H9 (cell line): ENCODE results near the gene ADTRP. TPM values are rescaled to one million over a fixed set of nuclear protein-coding genes. Genes with fewer than 3 reads are reported as not detected.

Experiments used
- DNase-seq: peaks from one replicate; pipeline ENCODE4 v3.0.0-alpha.2; 2017
- H2AFZ ChIP-seq: one replicate; pipeline ENCODE4 v1.6.1; 2013; ENCODE audit warnings: mild to moderate bottlenecking, low read length, control low read depth, moderate library complexity
- H2AK5ac ChIP-seq: 2 replicates; pipeline ENCODE4 v1.6.1; 2013; ENCODE audit warnings: low read length, control low read depth, mixed read lengths; ENCODE audit not compliant: insufficient read length
- H2BK120ac ChIP-seq: one replicate; pipeline ENCODE4 v1.6.1; 2013; ENCODE audit warnings: low read depth, mild to moderate bottlenecking, low read length, control low read depth, inconsistent platforms; ENCODE audit not compliant: poor library complexity, severe bottlenecking
- H2BK12ac ChIP-seq: 2 replicates; pipeline ENCODE4 v1.6.1; 2013; ENCODE audit warnings: low read length, control low read depth, mixed read lengths, low read depth; ENCODE audit not compliant: insufficient read length
- H2BK15ac ChIP-seq: 2 replicates; pipeline ENCODE4 v1.6.1; 2013; ENCODE audit warnings: low read depth, low read length, control low read depth
- H2BK20ac ChIP-seq: one replicate; pipeline ENCODE4 v1.6.1; 2013; ENCODE audit warnings: low read depth, mild to moderate bottlenecking, low read length, control low read depth, inconsistent platforms; ENCODE audit not compliant: poor library complexity, severe bottlenecking
- H2BK5ac ChIP-seq: 2 replicates; pipeline ENCODE4 v1.6.1; 2013; ENCODE audit warnings: low read length, control low read depth, mixed read lengths; ENCODE audit not compliant: insufficient read length
- H3K14ac ChIP-seq: 2 replicates; pipeline ENCODE4 v1.6.1; 2013; ENCODE audit warnings: low read length, control low read depth; ENCODE audit not compliant: insufficient read depth
- H3K18ac ChIP-seq: 2 replicates; pipeline ENCODE4 v1.6.1; 2013; ENCODE audit warnings: low read depth, mild to moderate bottlenecking, mixed read lengths, low read length, control low read depth; ENCODE audit not compliant: insufficient read length
- H3K23ac ChIP-seq: 2 replicates; pipeline ENCODE4 v1.6.1; 2013; ENCODE audit warnings: low read length, control low read depth, mixed read lengths, low read depth; ENCODE audit not compliant: insufficient read length
- H3K23me2 ChIP-seq: 2 replicates; pipeline ENCODE4 v1.6.1; 2013; ENCODE audit warnings: low read depth, mild to moderate bottlenecking, mixed read lengths, low read length, control low read depth; ENCODE audit not compliant: insufficient read length, poor library complexity, severe bottlenecking
- H3K27ac ChIP-seq: 2 replicates; pipeline ENCODE4 v1.5.1; 2013; ENCODE audit warnings: low read length, control low read depth, mixed read lengths, low read depth; ENCODE audit not compliant: insufficient read length
- H3K27me3 ChIP-seq: 2 replicates; pipeline ENCODE4 v1.6.1; 2013; ENCODE audit warnings: low read length, control low read depth, inconsistent platforms; ENCODE audit not compliant: insufficient read depth
- H3K4ac ChIP-seq: 2 replicates; pipeline ENCODE4 v1.6.1; 2013; ENCODE audit warnings: low read depth, mild to moderate bottlenecking, control low read depth, inconsistent platforms, low read length, moderate library complexity
- H3K4me1 ChIP-seq: 2 replicates; pipeline ENCODE4 v1.6.1; 2013; ENCODE audit warnings: low read length, control low read depth, inconsistent platforms; ENCODE audit not compliant: insufficient read depth
- H3K4me2 ChIP-seq: 2 replicates; pipeline ENCODE4 v1.6.1; 2013; ENCODE audit warnings: low read length, control low read depth, mixed read lengths; ENCODE audit not compliant: insufficient read length, insufficient read depth
- H3K56ac ChIP-seq: 2 replicates; pipeline ENCODE4 v1.6.1; 2013; ENCODE audit warnings: low read depth, mild to moderate bottlenecking, mixed read lengths, low read length, control low read depth; ENCODE audit not compliant: insufficient read length
- H3K79me1 ChIP-seq: 2 replicates; pipeline ENCODE4 v1.6.1; 2013; ENCODE audit warnings: low read depth, mild to moderate bottlenecking, moderate library complexity, low read length, control low read depth, inconsistent platforms; ENCODE audit not compliant: insufficient read depth, poor library complexity, severe bottlenecking
- H3K79me2 ChIP-seq: 2 replicates; pipeline ENCODE4 v1.6.1; 2013; ENCODE audit warnings: low read length, control low read depth, inconsistent platforms; ENCODE audit not compliant: insufficient read depth
- H3K9ac ChIP-seq: 2 replicates; pipeline ENCODE4 v1.6.1; 2013; ENCODE audit warnings: low read length, control low read depth, mixed read lengths; ENCODE audit not compliant: insufficient read length; ENCODE audit errors: extremely low read depth
- H3K9me3 ChIP-seq: one replicate; pipeline ENCODE4 v1.6.1; 2013; ENCODE audit warnings: low read depth, low read length, inconsistent platforms; ENCODE audit not compliant: control insufficient read depth
- H3T11ph ChIP-seq: one replicate; pipeline ENCODE4 v1.6.1; 2013; ENCODE audit warnings: mild to moderate bottlenecking, low read length, control low read depth, inconsistent platforms
- H4K20me1 ChIP-seq: one replicate; pipeline ENCODE4 v1.6.1; 2013; ENCODE audit not compliant: control insufficient read depth, insufficient read length, insufficient read depth
- H4K5ac ChIP-seq: 2 replicates; pipeline ENCODE4 v1.6.1; 2013; ENCODE audit warnings: low read depth, mild to moderate bottlenecking, mixed read lengths, low read length, control low read depth; ENCODE audit not compliant: insufficient read length
- H4K8ac ChIP-seq: replicated peaks from 2 replicates; pipeline ENCODE4 v1.6.1; 2013; ENCODE audit warnings: low read length, control low read depth, mixed read lengths, low read depth; ENCODE audit not compliant: insufficient read length
- H4K91ac ChIP-seq: 2 replicates; pipeline ENCODE4 v1.6.1; 2013; ENCODE audit warnings: low read depth, mild to moderate bottlenecking, moderate library complexity, mixed read lengths, low read length, control low read depth; ENCODE audit not compliant: insufficient read length
- H3K27ac Mint-ChIP-seq, 3 experiments: 2 replicates in 2 of 3; 3 replicates in 1 of 3; pipeline ENCODE4 v1.8.0; 2020 to 2021; ENCODE audit warnings: mixed read lengths in 3 of 3, mild to moderate bottlenecking in 1 of 3, moderate library complexity in 1 of 3
- H3K27me3 Mint-ChIP-seq: 2 replicates; pipeline ENCODE4 v1.8.0; 2021; ENCODE audit warnings: low read depth, mild to moderate bottlenecking, moderate library complexity, mixed read lengths
- H3K36me3 Mint-ChIP-seq, 3 experiments: 2 replicates in 2 of 3; 3 replicates in 1 of 3; pipeline ENCODE4 v1.8.0; 2020 to 2021; ENCODE audit warnings: low read depth in 3 of 3, mixed read lengths in 3 of 3; ENCODE audit not compliant: insufficient read depth in 1 of 3
- H3K4me1 Mint-ChIP-seq, 2 experiments: 2 replicates each; pipeline ENCODE4 v1.8.0; 2020; ENCODE audit warnings: mixed read lengths in 2 of 2
- H3K4me3 Mint-ChIP-seq, 2 experiments: 2 replicates in 1 of 2; 3 replicates in 1 of 2; pipeline ENCODE4 v1.8.0; 2020 to 2021; ENCODE audit warnings: mild to moderate bottlenecking in 2 of 2, mixed read lengths in 2 of 2, moderate library complexity in 1 of 2
- H3K9me3 Mint-ChIP-seq, 2 experiments: 2 replicates in 1 of 2; 3 replicates in 1 of 2; pipeline ENCODE4 v1.8.0; 2020; ENCODE audit warnings: mild to moderate bottlenecking in 2 of 2, mixed read lengths in 2 of 2, moderate library complexity in 1 of 2
- WGBS: extraction: QIAGEN DNeasy Blood & Tissue Kit; methylation state at CpG from one replicate; pipeline ENCODE4 v1.1.7; 2013; ENCODE audit warnings: missing lambda C conversion rate, low lambda C conversion rate, mixed read lengths; ENCODE audit not compliant: insufficient read length; ENCODE audit errors: extremely low coverage; 5-methylcytosine and 5-hydroxymethylcytosine counted together
- total RNA-seq: library from RNA; stranded (reverse); gene quantifications from 2 replicates; pipeline ENCODE4 v1.2.1, GENCODE V29; 2021
- TF ChIP-seq, protein P1 (sequence below): fragments of 200-600 bp; sonication (generic); conservative IDR thresholded peaks from 3 replicates; pipeline ENCODE4 v1.8.0; 2021; ENCODE audit warnings: antibody characterized with exemption, mild to moderate bottlenecking

The ADTRP gene
- total RNA-seq, 1 experiment from 2014 or later, result not detected

DNA sequence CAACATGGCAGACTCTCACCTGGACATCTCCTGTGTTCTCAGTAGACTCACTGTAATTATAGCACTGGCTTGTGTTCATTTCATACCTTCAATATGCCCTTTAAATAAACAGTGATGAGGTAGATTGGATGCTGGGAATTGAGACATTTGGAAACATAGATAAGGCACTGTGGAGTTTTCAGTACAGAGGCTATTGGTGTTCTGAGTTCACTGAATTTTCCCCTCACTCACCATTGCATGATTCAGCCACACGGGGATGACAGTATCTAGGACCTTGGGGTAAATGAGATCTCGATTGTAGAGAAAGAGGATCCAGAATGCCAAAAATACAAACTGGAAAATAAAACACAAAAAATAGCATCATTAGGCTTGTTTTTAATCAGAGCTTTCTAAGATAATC, 12.6 kb downstream of the ADTRP start:
- Histone ChIP-seq H3K4ac (no peak overlapping the region), H2BK15ac (no peak overlapping the region), H3K18ac (no peak overlapping the region), H3K27me3 (no peaks in the 10 kb centered on the region; the same call in 1 of the 2 replicates), H3K14ac (no peak overlapping the region), H2AK5ac (no peak overlapping the region), H3K27ac (no peak overlapping the region), H3K23me2 (no peaks in the 10 kb centered on the region), H2BK20ac (no peak overlapping the region), H2BK120ac (no peak overlapping the region), H3T11ph (no peak overlapping the region), H4K91ac (no peak overlapping the region), H4K8ac (no peak overlapping the region), H3K56ac (no peak overlapping the region), H3K79me2 (no peaks in the 10 kb centered on the region), H2AFZ (no peak overlapping the region), H3K9me3 (no peaks in the 10 kb centered on the region), H3K4me2 (no peak overlapping the region), H3K23ac (no peak overlapping the region), H2BK5ac (no peak overlapping the region), H3K4me1 (peaks cover 14% of the 10 kb centered on the region), H4K20me1 (no peaks in the 10 kb centered on the region), H3K79me1 (no peaks in the 10 kb centered on the region), H3K9ac (no peak overlapping the region), H4K5ac (no peak overlapping the region), H2BK12ac (no peak overlapping the region)
- no CpG with 5 or more reads among the region's 2 CpGs for WGBS
- no peaks in the 10 kb centered on the region; a peak in 2 of 7 replicates for H3K36me3 Mint-ChIP-seq
- peaks cover 52 to 57% of the 10 kb centered on the region in 2 experiments for H3K4me1 Mint-ChIP-seq
- H3K27ac Mint-ChIP-seq, result peak overlapping the region in 1 of 3 experiments; percentile 82; a peak in 4 of 7 replicates
- H3K4me3 Mint-ChIP-seq, result no peak overlapping the region
- TF ChIP-seq, protein P1, sequence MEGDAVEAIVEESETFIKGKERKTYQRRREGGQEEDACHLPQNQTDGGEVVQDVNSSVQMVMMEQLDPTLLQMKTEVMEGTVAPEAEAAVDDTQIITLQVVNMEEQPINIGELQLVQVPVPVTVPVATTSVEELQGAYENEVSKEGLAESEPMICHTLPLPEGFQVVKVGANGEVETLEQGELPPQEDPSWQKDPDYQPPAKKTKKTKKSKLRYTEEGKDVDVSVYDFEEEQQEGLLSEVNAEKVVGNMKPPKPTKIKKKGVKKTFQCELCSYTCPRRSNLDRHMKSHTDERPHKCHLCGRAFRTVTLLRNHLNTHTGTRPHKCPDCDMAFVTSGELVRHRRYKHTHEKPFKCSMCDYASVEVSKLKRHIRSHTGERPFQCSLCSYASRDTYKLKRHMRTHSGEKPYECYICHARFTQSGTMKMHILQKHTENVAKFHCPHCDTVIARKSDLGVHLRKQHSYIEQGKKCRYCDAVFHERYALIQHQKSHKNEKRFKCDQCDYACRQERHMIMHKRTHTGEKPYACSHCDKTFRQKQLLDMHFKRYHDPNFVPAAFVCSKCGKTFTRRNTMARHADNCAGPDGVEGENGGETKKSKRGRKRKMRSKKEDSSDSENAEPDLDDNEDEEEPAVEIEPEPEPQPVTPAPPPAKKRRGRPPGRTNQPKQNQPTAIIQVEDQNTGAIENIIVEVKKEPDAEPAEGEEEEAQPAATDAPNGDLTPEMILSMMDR, result peak; percentile 40; the same call in 1 of the 3 replicates
- DNase-seq, result no peak
- 0 out of 2 replicates have a peak, but pooled peaks cover 1% of the 10 kb centered on the region for H3K27me3 Mint-ChIP-seq
- H3K9me3 Mint-ChIP-seq, result no peaks in the 10 kb centered on the region; a peak in 1 of 5 replicates
